Measurements from ENCODE around the gene HHIPL1. TPM values are rescaled to one million over a fixed set of nuclear protein-coding genes. Genes with fewer than 3 reads are reported as not detected.
"Not testable (repeated sequence)": the region's sequence is repeated elsewhere in the genome, so short reads cannot be mapped to it uniquely, and the experiment has no call there.

The HHIPL1 gene
- total and polyA plus RNA-seq, 2 experiments from 2014 or later, result 0.83 to 1.4 TPM

DNA sequence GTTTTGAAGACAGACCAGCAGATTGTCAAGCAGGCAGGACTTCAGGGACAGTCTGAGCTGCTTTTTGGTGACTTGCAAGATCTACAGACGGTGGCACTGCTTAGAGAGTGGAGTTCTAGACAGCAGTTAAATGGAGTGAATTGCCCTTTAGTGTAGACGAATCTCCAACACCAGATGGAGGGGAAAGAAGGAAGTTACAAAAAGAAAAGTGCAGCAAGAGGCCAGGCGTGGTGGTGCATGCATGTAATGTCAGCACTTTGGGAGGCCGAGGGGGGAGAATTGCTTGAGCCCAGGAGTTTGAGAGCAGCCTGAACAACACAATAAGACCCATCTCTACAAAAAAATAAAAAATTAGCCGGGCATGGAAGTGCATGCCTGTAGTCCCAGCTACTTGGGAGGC lies 8.4 kb upstream of the HHIPL1 start:
- H3K27me3 ChIP-seq, result no peaks in the 10 kb centered on the region
- H4K20me1 ChIP-seq (ENCODE audit: insufficient read depth, poor library complexity, severe bottlenecking), result no peaks in the 10 kb centered on the region
- H2AFZ ChIP-seq, result no peak overlapping the region
- no peak for DNase-seq (ENCODE audit: low spot score)
- no peak overlapping the region for H3K4me2 ChIP-seq
- no peak overlapping the region for H3K27ac ChIP-seq
- H3K9me3 ChIP-seq (ENCODE audit: low read depth), result no peaks in the 10 kb centered on the region
- WGBS (ENCODE audit: low lambda C conversion rate, missing lambda C conversion rate), result 86% methylated on average over 5 of the region's 5 CpGs
- no peak overlapping the region for H3K4me3 ChIP-seq
- H3K36me3 ChIP-seq (replicated peaks; ENCODE audit: insufficient read depth, low read depth), result no peaks in the 10 kb centered on the region
- no peak for TF ChIP-seq EZH2 (IDR thresholded peaks at IDR 0.05; ENCODE audit: borderline replicate concordance)
- TF ChIP-seq, protein P1, sequence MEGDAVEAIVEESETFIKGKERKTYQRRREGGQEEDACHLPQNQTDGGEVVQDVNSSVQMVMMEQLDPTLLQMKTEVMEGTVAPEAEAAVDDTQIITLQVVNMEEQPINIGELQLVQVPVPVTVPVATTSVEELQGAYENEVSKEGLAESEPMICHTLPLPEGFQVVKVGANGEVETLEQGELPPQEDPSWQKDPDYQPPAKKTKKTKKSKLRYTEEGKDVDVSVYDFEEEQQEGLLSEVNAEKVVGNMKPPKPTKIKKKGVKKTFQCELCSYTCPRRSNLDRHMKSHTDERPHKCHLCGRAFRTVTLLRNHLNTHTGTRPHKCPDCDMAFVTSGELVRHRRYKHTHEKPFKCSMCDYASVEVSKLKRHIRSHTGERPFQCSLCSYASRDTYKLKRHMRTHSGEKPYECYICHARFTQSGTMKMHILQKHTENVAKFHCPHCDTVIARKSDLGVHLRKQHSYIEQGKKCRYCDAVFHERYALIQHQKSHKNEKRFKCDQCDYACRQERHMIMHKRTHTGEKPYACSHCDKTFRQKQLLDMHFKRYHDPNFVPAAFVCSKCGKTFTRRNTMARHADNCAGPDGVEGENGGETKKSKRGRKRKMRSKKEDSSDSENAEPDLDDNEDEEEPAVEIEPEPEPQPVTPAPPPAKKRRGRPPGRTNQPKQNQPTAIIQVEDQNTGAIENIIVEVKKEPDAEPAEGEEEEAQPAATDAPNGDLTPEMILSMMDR (IDR thresholded peaks at IDR 0.05; ENCODE audit: poor library complexity), result no peak
- TF ChIP-seq EZH2phosphoT487 (IDR thresholded peaks at IDR 0.05; ENCODE audit: low read depth, severe bottlenecking, unreplicated experiment), result no peak
- no peaks in the 10 kb centered on the region for H3K9me2 ChIP-seq (replicated peaks; ENCODE audit: insufficient read depth)
- no peaks in the 10 kb centered on the region for H3K79me2 ChIP-seq
- no peaks in the 10 kb centered on the region for H3K4me1 ChIP-seq (ENCODE audit: insufficient read depth)

DNA sequence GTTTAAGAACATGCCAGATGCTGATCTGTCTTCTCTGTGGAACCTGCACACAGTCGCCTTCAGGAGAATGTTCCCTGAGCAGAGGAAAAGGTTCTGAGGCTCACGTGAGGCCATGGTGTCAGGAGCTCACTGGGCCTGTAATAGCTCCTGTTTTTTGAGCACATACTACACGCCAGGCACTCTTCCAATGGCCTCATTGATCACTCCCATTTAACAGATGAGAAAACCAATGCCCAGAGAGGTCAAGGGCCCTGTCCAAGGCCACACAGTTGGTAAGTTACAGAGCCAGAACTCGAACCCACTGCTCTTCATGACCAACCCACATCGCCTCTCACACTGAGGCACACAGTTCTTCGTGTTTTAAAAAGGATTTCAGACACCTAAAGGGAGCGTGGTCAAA lies 7.3 kb upstream of the HHIPL1 start:
- TF ChIP-seq EZH2 (IDR thresholded peaks at IDR 0.05; ENCODE audit: borderline replicate concordance) (no peak), EZH2phosphoT487 (IDR thresholded peaks at IDR 0.05; ENCODE audit: low read depth, severe bottlenecking, unreplicated experiment) (no peak)
- TF ChIP-seq, protein P1 (IDR thresholded peaks at IDR 0.05; ENCODE audit: poor library complexity), result no peak
- WGBS (ENCODE audit: low lambda C conversion rate, missing lambda C conversion rate), result 89% methylated on average over 7 of the region's 7 CpGs
- H3K79me2 ChIP-seq, result no peaks in the 10 kb centered on the region
- no peak overlapping the region for H3K4me3 ChIP-seq
- H3K4me2 ChIP-seq, result no peak overlapping the region
- no peak overlapping the region for H2AFZ ChIP-seq
- H4K20me1 ChIP-seq (ENCODE audit: insufficient read depth, poor library complexity, severe bottlenecking), result no peaks in the 10 kb centered on the region
- H3K9me3 ChIP-seq (ENCODE audit: low read depth), result no peaks in the 10 kb centered on the region
- no peaks in the 10 kb centered on the region for H3K9me2 ChIP-seq (replicated peaks; ENCODE audit: insufficient read depth)
- no peak overlapping the region for H3K27ac ChIP-seq
- no peaks in the 10 kb centered on the region for H3K4me1 ChIP-seq (ENCODE audit: insufficient read depth)
- H3K36me3 ChIP-seq (replicated peaks; ENCODE audit: insufficient read depth, low read depth), result no peaks in the 10 kb centered on the region
- H3K27me3 ChIP-seq, result no peaks in the 10 kb centered on the region
- DNase-seq (ENCODE audit: low spot score), result no peak

DNA sequence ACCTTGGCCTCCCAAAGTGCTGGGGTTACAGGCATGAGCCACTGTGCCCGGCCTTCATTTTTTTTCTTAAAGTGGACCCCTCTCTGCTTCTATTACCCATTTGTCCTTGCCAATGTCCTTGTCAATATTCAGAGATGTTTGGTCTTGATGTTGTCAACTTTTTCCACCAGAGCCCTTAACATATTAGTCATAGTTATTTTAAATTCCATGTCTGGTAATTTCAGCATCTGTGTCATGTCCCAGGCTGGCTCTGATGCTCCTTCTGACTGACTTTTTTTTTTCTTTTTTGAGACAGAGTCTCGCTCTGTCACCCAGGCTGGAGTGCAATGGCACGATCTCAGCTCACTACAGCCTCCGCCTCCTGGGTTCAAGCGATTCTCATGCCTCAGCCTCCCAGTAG lies 2.2 kb upstream of the HHIPL1 start:
- H3K36me3 ChIP-seq (replicated peaks; ENCODE audit: insufficient read depth, low read depth); H3K4me2 ChIP-seq; H3K27me3 ChIP-seq; DNase-seq (ENCODE audit: low spot score); H3K27ac ChIP-seq; H3K9me2 ChIP-seq (replicated peaks; ENCODE audit: insufficient read depth); H3K9me3 ChIP-seq (ENCODE audit: low read depth); H3K4me3 ChIP-seq; H2AFZ ChIP-seq; H3K79me2 ChIP-seq; H4K20me1 ChIP-seq (ENCODE audit: insufficient read depth, poor library complexity, severe bottlenecking): not testable (repeated sequence)
- H3K4me1 ChIP-seq (ENCODE audit: insufficient read depth), result peaks cover 10% of the 10 kb centered on the region
- 95% methylated on average over 5 of the region's 5 CpGs for WGBS (ENCODE audit: low lambda C conversion rate, missing lambda C conversion rate)

DNA sequence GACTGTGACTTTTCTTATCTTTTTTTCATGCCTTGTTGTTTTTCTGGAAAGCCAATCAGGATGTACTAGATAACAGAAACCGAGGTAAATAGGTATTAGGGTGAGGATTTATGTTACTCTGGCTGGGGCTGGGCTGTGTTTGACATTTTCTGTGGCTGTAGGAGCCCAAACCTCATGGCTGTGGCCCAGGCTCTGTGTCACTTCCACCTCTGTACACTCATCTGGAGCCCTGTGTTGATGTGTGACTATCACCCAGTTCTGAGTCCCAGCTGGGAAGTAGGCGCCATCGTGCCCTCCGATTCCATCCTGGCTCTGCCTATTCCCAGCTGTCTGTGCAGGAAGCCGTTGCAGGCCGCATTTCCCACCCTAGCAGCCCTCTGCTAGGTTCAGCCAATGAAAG lies 1.6 kb upstream of the HHIPL1 start:
- Histone ChIP-seq H3K4me3 (no peak overlapping the region), H3K27ac (no peak overlapping the region), H3K79me2 (no peaks in the 10 kb centered on the region), H3K4me1 (ENCODE audit: insufficient read depth) (peaks cover 10% of the 10 kb centered on the region), H3K9me3 (ENCODE audit: low read depth) (no peaks in the 10 kb centered on the region), H3K27me3 (no peaks in the 10 kb centered on the region), H3K36me3 (replicated peaks; ENCODE audit: insufficient read depth, low read depth) (no peaks in the 10 kb centered on the region), H3K9me2 (replicated peaks; ENCODE audit: insufficient read depth) (no peaks in the 10 kb centered on the region), H4K20me1 (ENCODE audit: insufficient read depth, poor library complexity, severe bottlenecking) (no peaks in the 10 kb centered on the region), H2AFZ (no peak overlapping the region), H3K4me2 (no peak overlapping the region)
- TF ChIP-seq EZH2phosphoT487 (IDR thresholded peaks at IDR 0.05; ENCODE audit: low read depth, severe bottlenecking, unreplicated experiment) (no peak), EZH2 (IDR thresholded peaks at IDR 0.05; ENCODE audit: borderline replicate concordance) (no peak)
- TF ChIP-seq, protein P1 (IDR thresholded peaks at IDR 0.05; ENCODE audit: poor library complexity), result no peak
- 67% methylated on average over 6 of the region's 6 CpGs for WGBS (ENCODE audit: low lambda C conversion rate, missing lambda C conversion rate)
- DNase-seq (ENCODE audit: low spot score), result no peak
